CD4-positive, alpha-beta T cell treated with Interferon alpha-2 for 1 hour (primary cell): ENCODE results near the gene ITSN1.

ENCODE experiments used
- DNase-seq, 2 donors: peaks; one replicate each; pipeline ENCODE4 v3.0.0-alpha.2; 2020 to 2022

Gene ITSN1

GRCh38 chr21:33817138-33817537 is 174.8 kb downstream of the ITSN1 start:
- DNase-seq = no peak

GRCh38 chr21:33817663-33818451 is 175.6 kb downstream of the ITSN1 start:
- no peak for DNase-seq

GRCh38 chr21:33820230-33820770 is 178.0 kb downstream of the ITSN1 start:
- no peak for DNase-seq

- DNase-seq = no peak
These were observed 178.5 kb downstream of the ITSN1 start for GRCh38 chr21:33820798-33821197.

GRCh38 chr21:33821503-33822322 is 179.4 kb downstream of the ITSN1 start:
- no peak for DNase-seq

- DNase-seq = no peak
These were observed 182.0 kb downstream of the ITSN1 start for GRCh38 chr21:33824156-33824941.

GRCh38 chr21:33825419-33825818 is 183.1 kb downstream of the ITSN1 start:
- DNase-seq = no peak

- DNase-seq = no peak
These were observed 183.6 kb downstream of the ITSN1 start for GRCh38 chr21:33825915-33826314.

- DNase-seq = no peak
These were observed 185.8 kb downstream of the ITSN1 start for GRCh38 chr21:33828083-33828482.

- no peak for DNase-seq
These were observed 186.3 kb downstream of the ITSN1 start for GRCh38 chr21:33828577-33828976.

GRCh38 chr21:33829844-33830243 is 187.5 kb downstream of the ITSN1 start:
- DNase-seq = no peak

- no peak for DNase-seq
These were observed 189.8 kb downstream of the ITSN1 start for GRCh38 chr21:33831962-33832659.

GRCh38 chr21:33834801-33835500 is 192.7 kb downstream of the ITSN1 start:
- DNase-seq = no peak

- DNase-seq = no peak
These were observed 193.6 kb downstream of the ITSN1 start for GRCh38 chr21:33835920-33836319.

- no peak for DNase-seq
These were observed 194.1 kb downstream of the ITSN1 start for GRCh38 chr21:33836408-33836807.

GRCh38 chr21:33839167-33839716 is 196.9 kb downstream of the ITSN1 start:
- DNase-seq = no peak

- no peak for DNase-seq
These were observed 197.5 kb downstream of the ITSN1 start for GRCh38 chr21:33839806-33840205.

- DNase-seq = no peak
These were observed 198.5 kb downstream of the ITSN1 start for GRCh38 chr21:33840771-33841170.

GRCh38 chr21:33841561-33841960 is 199.3 kb downstream of the ITSN1 start:
- no peak for DNase-seq

- DNase-seq = no peak
These were observed 200.9 kb downstream of the ITSN1 start for GRCh38 chr21:33843216-33843615.

- DNase-seq = no peak
These were observed 202.0 kb downstream of the ITSN1 start for GRCh38 chr21:33844104-33844889.
